GM21576 (cell line): ENCODE measurements around the gene SUDS3.
A peak's percentile ranks its signal among the peaks of the same experiment; 100 is the strongest.

Experiments
- ATAC-seq: cut with Tn5 transposase; IDR thresholded peaks from one replicate; pipeline ENCODE4 v1.9.1; 2021; ENCODE audit warnings: mild to moderate bottlenecking, moderate library complexity; ENCODE audit not compliant: unreplicated experiment

SUDS3 gene

DNA sequence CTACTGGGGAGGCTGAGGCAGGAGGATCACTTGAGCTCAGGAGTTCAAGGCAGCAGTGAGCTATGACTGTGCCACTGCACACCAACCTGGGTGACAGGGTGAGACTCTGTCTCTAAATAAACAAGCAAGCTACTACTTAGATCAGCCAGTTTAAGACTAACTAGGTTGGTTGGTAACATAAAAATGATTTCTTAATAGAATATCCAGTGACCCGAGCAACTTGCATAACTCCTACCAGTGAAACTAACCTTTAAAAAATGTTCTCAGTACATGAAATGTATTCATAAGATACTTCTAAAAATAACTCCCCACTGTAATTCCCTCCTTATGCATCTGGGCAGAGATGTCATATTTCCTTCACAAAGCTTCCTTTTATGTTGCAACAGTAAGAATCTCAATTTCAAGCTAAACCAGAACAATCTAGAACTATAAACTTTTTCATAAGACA, 19.5 kb upstream of the SUDS3 start:
- ATAC-seq = no peak

DNA sequence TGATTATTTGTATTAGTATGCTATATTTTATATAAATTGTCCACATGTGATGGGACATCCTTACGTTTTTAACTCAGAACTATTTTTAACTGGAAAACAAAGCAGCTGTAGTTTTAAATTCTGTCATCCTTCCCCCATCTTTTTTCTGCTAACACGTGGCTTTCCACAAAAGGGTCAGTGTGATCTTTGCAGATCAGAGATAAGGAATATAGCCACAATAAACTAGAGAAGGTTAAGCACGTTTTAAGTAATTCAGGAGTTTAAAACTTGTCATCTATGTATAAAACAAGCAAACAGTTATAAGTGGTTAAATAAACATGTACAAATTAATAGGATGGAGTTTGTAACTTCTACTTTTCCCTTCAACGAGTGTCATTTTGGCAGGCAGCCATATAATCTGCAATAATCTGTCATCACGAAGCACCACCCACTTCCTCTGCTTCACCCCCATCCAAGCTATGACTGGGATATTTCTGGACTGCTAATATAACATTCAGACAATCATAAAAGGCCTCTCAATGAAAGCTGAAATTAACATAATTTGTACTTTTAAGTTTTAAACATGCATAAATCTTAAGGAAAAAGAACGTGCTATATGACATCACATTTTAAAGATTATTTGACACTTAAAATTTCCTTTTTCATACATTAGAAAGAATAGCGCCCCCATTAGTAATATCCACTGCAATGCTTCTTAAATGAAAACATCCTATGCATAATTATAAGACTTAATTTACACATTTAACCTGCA, 18.9 kb upstream of the SUDS3 start:
- ATAC-seq = peak; percentile 43

DNA sequence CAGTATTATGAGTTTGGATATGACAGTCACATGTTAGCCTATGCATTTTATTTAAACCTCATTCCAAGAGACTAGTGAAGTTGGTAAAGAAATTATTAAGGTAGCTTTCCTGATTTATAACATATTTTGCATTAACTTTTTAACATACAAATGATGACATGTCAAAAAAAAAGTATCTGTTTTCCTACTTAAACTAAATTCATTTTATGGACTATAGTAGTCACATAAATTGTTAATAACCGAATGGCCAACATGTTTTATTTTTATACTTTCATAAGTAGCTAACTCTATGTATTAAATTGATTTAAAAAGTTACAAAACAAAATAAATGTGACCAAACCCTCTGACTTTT, 18.4 kb upstream of the SUDS3 start:
- no peak for ATAC-seq

DNA sequence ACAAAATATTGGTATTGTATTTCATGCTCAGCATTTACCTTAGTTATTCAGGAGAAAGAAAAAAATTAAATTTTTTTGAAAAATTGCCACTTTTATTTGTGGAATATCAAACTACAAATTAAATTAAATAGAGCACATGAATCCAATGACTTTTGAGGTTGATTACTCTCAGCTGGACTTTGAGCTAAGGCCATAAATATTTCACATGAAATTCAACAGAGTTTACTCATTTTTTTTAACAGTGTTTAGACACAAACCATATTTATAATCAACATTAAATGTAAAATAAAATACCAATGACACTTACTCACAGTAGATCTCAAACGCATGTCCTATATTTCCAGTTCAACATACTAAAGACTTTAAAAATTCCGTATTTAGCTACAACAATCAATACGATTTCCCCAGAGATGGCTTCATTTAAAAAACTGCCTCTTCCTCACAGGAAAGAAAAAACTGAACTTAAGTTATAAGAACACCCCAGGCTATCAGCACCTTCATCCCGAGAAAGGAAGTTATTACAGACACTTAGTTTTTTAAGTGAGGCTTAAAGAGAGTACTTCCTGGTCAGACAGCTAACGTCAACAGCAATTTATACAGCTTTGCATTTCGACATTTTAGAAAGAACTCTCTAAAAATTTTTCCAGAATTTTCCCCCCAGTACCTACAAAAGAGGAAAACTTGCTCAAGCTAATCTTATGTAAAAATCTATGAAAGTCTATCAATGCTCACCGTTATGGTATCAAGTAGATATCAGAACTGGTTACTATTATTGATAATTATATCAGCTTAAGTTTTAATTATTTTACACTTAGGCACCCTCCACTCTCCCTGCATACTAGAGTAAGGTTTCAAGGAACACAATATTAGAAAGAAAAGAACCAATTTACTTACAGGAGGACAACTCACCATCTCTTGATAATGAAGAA, 17.5 kb upstream of the SUDS3 start:
- no peak for ATAC-seq

DNA sequence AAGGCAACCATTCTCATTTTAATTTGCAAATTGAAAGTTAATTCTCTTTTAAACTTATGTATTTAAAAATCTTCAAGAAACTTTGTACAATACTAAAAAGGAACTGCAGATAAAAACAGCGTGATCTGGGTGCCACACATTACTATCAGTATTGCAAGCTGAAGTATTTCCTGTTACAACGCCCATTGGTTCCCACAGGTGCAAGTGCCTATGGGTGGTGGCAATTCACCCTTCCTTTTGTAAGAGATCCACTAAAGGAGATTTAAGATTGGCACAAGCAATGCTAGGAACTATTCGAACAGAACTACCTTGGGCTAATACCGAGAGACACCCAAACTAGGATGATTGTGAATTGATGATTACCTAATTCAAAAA, 16.8 kb upstream of the SUDS3 start:
- ATAC-seq = no peak

DNA sequence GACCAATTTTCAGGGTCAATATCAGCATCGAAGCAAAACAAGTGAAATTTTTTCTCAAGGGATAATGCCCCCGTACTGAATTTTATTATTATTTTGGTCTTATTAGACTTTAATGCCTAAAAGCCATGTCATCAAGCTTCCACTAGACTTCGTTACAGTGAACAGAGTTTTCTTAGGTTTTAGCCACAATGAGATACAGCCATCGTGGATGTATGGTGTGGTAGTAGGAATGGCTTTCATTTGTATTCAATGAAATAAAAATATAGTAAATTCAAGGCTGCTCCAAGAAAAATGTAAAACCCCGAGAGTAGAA, 15.3 kb upstream of the SUDS3 start:
- no peak for ATAC-seq

DNA sequence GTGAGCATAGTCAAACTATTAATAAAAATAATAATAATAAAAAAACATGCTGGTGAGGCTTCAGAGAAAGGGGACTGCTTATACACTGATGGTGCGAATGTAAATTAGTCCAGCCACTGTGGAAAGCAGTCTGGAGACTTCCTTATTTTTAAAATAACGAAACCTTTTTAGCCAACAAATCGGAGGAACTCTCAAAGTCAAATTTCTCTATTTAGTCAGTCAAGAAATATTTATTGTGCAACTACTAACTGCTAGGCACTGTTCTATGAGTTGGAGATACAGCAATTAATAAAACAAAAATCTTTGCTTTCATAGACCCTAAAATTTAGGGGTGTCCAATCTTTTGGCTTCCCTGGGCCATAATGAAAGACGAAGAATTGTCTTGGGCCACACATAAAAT, 14.5 kb upstream of the SUDS3 start:
- no peak for ATAC-seq

DNA sequence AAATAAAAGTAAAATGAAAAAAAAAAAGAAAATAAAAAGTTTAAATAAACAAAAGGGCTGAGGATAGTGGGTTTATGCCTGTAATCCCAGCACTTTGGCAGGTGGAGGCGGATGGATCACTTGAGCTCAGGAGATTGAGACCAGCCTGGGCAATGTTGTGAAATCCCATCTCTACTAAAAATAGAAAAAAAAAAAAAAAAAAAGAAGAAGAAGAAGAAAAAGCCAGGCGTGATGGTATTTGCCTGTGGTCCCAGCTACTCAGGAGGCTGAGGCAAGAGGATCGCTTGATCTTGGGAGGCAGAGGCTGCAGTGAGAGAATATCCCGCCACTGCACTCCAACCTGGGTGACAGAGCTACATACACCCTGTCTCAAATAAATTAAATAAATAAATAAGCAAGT, 7.5 kb upstream of the SUDS3 start:
- no peak for ATAC-seq

DNA sequence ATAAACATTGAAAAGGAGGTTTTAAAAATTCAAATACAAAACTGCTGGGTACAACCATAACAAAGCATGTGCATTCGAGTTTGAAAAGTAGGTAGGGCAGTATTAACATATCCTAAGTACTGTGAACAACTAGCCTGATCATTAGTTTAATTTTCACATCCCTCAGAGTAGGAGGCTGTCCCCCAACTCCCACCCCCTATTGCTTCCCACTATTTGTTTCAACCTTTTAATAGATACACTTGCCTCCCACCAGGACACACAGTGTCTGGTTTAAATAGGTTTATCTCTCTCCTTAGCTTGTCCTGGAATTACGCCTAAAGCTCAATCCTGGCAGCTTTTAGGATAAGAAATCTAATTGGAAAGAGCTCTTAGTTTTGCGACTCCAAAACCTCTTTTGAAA, 5.8 kb upstream of the SUDS3 start:
- ATAC-seq = no peak

DNA sequence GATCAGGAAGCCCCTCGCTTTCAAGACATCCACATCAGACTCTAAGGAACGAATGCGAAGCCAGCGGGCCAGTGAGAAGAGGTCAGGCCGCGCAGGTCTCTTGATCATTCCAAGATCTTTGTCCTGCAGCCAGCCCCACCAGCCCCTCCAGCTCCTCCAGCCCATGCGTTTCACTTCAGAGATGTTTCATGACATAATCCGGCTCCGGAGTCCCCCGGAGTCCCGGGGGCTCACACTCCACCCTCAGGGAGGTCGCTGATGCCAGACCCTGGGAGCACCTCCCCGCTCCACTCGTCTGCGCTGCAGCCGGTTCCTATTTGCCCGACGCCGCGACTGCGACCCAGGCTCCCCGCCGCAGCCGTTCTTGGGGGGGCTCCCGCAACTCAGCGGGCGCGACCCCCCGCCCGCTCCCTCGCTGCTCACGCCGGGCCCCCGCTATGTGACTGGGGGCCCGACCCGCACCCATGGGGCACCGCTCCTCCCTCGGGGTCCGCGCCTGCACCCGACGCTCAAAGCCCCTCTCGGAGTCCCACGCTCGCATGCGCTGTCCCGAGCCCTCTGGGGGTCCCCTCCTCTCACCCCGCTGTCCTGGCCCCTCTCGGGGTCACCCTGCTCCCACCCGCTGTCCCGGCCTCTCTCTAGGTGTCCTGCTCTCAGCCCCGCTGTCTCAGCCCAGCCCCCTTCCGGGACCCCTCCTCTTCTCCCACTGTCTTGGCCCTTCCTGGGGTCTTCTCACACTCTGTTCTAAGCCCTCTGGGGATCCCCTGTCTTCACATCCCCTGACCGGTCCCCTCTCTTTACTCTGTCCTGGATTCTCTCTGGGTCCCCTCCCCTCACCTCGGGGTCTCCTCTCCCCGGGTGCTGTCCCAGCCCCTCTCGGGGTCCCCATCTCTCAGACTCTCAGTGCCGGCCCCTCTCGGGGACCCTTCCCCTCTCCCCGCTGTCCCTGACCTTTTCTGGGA, 4.8 kb upstream of the SUDS3 start:
- ATAC-seq = no peak

DNA sequence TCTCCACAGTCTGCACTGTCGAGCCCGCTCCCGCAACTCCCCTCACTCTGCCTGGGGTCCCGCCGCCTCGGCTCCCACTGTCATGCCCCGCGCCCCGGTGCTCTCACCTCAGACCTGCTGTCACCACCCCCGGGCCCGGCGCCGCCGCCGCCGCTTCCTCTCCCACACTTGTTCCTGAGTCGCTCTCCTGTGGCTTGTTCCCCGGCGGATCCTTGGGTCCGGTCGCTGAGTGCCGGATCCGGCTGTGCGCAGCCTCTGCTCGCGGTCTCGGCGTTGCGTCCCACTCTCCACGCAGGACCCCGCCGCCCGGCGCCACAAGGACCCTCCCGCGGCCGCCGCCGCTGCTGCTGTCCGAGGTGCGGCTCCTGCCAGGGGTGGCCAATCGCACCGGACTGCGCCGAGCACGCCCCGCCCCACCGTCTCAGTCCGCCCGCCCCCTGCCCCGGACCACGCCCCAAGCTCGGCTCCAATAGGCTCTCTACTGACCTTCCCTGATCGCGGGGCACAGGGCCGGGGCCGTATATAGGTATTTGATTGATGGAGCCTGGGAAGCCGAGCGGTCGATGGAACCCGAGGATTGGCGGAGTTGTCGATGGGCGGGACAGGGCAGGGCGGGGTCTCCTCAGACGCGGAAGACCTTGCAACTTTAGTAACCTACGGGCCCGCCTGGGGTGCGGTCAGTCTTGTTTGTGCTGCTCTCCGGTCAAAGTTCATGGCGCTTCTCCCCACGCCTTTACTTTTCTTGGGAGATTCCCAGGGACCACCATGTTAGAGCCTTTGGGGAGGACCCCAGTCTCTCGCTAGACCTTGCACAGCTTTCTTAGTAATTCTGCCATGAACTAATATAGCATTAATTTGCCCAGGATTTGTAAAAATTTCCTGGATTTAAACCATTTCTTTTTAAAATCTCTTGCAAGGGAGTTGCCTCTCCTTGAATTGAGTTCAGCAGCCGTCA, 3.5 kb upstream of the SUDS3 start, which contains the start of gene TAOK3:
Gene TAOK3 (minus strand): TSS at position 367 of the 955 bp plus-strand sequence. CDS start 117,340 bp downstream, outside the sequence.
- peak; percentile 76 for ATAC-seq

DNA sequence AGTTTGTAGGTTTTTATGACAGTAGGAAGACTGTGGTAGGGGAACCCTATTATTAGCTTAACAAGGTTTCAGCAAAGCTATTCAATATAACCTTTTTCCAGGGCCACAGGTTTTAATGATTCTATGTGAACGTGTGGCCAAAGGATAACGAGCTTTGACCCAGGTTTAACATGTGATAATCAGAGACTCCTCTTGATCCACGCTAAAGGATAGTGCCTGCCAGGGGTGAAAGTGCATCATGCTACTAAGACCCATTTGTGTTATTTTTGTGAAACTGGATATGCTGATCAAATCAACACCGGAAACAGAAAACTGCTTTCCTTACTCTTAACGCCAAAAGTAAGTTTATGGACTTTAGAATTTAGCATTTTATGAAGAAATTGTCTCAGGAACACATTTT, 2.7 kb upstream of the SUDS3 start:
- ATAC-seq = no peak

DNA sequence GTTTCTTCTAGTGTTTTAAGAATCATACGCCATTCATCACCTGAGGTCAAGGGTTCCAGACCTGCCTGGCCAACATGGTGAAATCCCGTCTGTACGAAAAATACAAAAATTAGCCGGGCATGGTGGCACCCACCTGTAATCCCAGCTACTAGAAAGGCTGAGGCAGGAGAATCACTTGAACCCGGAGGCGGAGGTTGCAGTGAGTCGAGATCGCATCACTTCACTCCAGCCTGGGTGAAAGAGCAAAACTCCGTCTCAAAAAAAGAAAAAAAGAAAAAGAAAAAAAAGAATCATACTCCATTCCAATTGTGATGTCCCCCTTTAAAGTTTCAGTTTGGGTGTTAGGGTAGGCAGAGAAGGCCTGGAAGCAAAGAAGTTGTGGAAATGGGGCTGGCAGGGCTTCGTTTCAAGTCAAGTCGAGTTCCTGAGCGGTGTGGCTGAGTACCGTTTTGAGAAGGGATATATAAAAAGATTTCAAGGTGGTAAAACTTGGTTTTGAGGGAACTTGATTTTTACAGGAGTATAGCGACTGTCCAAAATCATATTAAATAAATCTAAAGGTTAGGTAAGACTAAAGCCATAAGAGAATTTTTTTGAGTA, 2.1 kb upstream of the SUDS3 start:
- no peak for ATAC-seq

DNA sequence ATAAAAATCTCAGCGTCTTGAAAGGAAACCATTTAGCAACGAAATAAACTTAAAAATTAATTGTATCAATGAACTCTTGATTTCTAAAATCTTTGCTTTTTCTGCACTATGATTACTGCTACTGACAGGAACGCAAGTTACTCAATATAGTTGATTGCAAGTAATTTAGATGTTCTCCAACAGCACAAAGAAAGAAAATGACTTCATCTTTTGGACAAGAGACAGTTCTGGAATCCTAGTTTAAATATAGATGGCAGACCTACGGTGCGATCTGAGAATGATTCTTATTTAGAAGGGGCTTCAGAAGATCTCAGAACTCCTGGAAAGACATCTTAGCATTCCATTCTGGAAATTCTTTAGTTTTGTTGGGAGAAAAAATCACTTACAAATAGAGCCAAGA, 1.4 kb upstream of the SUDS3 start:
- no peak for ATAC-seq

DNA sequence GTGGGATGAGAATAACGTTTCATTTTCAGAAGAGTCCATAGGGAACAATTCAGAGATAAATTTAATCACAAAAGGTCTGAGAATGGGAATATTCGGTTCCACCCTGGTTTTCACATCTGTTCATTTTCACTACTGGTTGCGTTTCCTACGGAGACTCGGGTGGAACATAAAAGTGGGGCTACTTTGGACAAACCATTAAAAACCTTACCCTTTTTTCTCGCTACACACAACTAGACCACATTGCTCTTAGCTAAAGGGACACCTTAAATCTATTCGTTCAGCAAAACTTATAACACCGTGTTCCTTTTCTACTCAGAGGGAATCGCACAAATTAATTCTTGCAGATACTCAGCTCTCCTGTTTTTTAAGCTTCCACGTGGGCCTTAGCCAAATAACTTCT, 1.0 kb upstream of the SUDS3 start:
- ATAC-seq = no peak

DNA sequence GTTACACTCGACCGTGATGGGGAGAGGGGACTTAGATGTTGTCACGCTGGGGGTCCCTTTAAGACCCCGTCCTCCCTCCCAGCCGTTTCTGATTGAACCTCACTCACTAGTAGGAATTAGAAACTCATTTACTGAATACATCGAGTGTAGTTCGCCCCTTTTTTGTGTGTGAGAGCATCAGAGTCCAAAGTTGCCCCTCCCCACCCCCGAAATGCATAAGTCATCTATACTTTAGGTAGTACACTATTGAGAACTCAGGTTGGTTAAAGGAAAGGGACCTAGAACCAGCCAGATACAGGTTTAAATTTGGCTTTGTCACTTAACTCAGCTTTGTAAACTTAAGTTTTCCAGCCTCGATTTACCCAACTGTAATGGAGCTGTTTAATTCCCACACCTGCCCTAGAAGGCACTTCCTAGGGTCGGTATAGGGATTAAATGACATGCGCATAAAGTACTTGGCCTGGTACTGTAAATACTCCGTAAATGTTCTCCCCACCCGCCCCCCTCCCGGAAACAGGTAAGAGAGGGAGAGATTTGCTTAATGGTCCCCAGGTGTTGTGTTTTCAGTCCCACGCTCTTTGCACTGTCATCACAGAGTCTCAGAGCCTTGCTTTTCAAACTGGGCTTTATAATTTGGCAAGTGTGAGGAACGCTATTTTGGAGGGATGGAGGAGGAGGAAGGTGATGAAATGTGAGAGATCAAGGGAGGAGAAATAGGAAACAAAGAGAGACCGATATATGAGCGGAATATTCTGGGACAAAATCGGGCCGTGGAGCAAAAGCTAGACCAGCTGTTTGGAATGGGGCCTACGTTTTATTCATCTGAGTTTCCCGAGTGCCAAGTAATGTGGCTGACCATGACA, 897 bp downstream of the SUDS3 start:
- no peak for ATAC-seq

DNA sequence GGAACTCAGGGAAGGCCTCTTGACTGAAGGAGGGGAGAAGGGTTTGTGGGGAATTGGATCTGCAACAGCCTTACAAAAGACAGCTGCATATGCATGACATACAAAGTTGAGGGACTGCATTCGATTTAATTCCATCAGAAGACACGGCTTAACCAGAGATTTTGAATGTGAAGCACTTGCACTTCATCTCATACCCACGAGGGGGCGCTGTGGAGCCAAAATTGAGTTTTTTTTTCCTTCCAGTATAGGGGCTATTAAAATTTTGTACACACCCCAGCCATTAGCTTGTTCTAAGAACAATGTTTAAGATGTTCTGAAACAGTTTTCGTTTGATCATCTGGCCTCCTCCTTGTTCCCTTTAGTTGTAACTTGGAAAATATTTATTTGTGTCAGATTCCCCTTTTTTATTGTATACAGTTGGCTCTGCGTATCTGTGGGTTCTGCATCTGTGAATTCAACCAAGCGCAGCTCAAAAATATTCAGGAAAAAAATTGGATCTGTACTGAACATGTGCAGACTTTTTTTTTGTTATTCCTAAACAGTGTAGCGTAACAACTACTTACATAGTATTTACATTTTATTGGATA, 1.6 kb downstream of the SUDS3 start:
- no peak for ATAC-seq

DNA sequence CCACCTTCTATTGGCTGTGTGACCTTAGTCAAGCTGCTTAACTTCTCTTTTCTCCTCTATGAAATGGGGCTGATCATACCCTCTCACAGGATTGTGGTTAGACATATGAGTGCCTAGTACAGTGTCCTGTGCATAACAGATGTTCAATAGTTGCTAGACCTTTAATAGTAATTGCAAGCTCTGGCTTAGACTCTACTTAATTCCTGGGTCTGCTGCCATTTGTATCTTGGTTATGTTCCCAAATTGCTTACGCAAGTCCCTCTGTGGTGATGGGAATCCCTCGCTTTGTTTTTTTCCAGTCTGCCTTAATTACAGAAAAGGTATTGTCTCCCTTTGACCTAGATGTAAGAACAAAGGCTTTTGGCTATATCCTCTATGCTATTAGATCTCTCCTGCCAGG, 15.1 kb downstream of the SUDS3 start:
- ATAC-seq = no peak
